ENCODE results near the gene MTFR1L.
"Not testable (repeated sequence)": the region's sequence is repeated elsewhere in the genome, so short reads cannot be mapped to it uniquely, and the experiment has no call there.

The MTFR1L gene

DNA sequence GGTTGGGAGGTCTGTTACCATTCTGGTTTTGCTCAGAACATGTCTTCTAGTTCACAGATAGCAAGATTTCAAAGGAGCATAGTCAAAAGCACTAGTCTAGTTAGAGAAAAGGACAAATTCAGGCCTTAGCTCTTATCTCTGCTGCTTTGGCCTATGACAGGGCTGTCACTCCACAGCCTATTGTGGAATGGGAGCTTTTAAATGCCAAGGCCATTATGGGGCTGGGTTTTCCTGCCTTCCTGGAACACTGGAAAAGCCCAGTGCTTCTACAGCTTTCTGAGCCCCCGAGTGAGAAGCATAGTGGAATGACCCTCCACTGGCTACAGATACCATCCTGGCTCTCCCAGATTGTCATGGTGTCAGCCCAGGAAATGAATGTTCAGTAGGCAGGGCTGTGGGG lies 9.3 kb downstream of the MTFR1L start:
- DNase-seq = no peak

- no peak for DNase-seq
These were observed 11.9 kb downstream of the MTFR1L start for GRCh38 chr1:25831569-25832196.

- no peak for DNase-seq
These were observed 12.7 kb downstream of the MTFR1L start for GRCh38 chr1:25832336-25833037.

DNA sequence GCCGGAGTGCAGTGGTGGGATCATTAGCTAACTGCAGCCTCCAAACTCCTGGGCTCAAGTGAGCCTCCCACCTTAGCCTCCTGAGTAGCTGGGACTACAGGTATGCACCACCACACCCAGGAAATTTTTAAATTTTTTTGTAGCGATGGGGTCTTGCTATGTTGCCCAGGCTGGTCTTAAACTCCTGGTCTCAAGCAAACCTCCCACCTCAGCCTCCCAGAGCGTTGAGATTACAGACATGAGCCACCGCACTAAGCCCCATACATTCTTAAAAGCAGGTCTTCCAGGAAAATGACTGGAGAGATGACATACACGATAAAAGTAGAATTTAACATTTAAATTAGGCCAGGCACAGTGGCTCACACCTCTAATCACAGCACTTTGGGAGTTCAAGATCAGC lies 13.4 kb downstream of the MTFR1L start:
- DNase-seq = no peak

- DNase-seq = no peak
These were observed 15.1 kb downstream of the MTFR1L start for GRCh38 chr1:25834894-25835293.

DNA sequence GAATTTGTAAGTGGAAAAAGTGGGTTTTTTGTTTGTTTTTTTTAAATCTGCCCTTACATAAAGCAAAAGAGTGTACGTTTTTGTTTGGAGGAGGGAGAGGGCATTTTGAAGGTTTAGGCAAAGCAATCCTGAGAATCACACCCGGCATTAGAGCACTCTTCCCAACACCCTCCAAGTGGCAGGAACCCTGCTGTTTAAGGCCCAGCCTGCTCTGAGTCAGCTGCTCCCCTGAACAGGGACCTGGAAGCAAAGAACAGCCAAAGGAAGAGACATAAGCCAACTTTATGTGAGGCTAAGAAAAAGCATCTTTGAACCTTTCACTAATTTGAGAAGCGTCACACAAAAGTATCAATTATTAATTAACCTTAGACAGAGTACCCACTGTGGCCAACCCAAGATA lies 16.9 kb downstream of the MTFR1L start:
- no peak for DNase-seq

DNA sequence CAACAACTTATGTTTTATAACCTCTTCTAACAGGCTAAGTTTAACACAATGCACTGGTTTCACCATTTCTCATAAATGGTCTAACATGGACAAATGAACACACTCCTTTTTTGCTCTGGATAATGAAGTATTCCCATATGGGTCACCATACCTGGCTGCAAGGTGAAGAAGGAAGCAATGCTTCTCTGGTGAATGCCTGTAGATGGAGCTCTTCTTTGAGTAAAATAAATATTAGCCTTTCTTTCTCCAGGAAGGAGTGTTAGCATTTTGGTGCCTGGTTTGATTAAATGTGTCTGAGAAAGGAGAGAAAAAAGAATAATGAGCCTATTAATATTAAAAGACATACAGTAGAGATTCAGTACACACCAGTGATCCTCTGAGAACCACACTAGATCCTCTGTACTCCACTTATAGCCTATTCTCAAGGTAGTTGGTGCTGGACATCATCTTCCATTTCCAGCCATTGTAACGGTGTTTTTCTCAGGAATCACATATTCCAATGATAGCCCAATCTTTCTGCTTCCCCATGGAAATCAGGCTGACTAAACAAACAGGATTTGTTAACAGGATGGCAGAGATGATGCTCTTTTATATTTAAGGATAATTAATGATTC lies 17.6 kb downstream of the MTFR1L start:
- no peak for DNase-seq

- not testable (repeated sequence) for DNase-seq
These were observed 20.1 kb downstream of the MTFR1L start for GRCh38 chr1:25839808-25840207.

DNA sequence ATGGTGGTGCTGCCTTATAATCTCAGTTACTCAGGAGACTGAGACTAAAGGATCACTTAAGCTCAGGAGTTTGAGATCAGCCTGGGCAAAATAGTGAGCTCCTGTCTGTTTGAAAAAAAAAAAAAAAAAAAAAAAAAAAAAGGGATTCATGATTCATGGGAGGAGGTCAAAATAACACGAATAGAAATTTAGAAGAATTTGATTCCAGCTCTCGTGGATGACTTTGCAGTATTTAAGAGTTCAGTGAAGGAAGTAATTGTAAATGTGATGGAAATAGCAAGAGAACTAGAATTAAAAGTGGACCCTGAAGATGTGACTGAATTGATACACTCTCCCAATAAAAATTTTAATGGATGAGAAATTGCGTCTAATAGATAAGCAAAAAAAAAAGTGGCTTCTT lies 23.7 kb downstream of the MTFR1L start:
- no peak for DNase-seq

DNA sequence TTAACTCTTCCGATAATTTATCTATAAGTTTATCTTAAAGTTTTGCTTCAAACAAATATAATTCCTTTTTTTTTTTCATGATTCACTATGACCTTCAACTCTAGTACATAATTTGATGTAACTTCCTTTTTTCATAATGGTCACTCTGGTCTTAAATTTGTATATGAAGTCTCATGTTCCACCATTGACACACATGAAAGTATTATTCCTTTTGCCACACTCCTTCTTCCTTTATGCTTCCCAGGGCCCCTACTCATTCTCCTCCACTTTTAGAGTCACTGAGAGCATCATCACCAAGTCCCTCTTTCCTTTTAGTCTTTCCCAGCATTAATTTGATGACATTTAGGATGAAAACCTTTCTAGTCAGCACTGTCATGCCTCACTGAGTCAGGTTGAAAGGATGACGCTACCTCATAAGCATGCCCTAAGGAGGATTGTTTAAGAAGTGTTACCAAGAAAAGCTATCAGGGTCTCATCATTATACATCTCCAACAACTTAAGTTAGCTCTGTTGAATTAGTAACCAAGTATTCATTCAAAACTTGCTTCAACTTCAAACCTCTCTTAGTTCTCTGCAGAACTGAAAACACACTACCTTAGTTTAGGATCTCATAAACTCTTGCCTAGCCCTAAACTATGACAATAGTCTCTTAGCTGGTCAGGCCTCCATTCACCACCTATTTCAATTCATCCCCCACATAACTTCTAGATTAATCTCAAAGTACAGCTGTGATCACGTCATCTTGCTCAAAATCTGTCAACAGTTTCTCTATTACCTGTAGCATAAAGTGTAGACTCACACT lies 25.0 kb downstream of the MTFR1L start:
- DNase-seq = no peak

DNA sequence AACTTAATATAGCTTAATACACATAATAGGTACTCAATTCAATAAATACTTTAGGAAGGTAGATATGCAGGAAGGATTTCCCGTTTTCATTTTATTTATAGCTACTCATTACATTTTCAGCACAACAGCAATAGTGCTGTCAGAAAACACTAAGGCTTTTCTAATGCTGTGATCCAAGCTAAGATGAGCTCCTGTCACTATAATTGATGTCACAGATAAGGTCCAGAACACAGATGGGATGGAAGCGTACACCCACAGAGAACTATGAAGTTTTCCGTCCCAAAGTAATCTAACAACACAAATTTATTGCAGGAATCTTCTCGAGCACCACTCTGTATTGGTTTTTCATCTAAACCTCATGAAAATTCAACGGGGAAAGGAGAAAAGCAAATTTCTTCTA lies 25.9 kb downstream of the MTFR1L start:
- DNase-seq = no peak

DNA sequence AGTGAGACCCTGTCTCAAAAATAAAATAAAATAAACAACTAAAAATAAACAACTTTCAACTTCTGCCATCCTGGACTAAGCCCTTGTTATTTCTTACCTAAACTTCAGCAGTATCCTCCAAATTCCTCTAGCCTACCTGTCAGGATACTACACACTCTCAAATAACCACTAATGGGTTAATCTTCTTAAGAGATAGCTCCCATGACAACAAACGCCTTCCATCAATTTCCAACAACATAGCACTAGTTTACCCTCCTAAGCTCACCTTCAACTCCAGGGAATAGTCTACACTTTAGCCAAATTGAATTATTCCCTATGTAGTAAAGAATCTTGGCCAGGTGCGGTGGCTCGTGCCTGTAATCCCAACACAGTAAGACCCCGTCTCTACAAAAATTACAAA lies 28.2 kb downstream of the MTFR1L start:
- DNase-seq = no peak

GRCh38 chr1:25848531-25848930 lies 28.8 kb downstream of the MTFR1L start:
- no peak for DNase-seq

GRCh38 chr1:25854554-25854953 lies 34.8 kb downstream of the MTFR1L start:
- DNase-seq = peak; percentile 78

DNA sequence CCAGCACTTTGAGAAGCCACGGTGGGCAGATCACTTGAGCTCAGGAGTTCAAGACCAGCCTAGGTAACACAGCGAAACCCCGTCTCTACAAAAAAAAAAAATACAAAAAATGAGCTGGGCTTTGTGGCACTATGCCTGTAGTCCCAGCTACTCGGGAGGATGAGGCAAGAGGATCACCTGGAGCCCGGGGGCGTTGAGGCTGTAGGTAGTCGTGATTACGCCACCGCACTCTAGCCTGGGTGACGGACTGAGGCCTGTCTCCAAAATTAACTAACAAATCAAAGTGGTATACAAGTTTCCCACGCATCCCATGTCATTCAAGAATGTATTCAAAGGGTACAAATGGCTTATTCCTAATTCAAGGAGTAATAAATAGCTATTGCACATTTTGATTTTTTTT lies 37.1 kb downstream of the MTFR1L start:
- DNase-seq = no peak

DNA sequence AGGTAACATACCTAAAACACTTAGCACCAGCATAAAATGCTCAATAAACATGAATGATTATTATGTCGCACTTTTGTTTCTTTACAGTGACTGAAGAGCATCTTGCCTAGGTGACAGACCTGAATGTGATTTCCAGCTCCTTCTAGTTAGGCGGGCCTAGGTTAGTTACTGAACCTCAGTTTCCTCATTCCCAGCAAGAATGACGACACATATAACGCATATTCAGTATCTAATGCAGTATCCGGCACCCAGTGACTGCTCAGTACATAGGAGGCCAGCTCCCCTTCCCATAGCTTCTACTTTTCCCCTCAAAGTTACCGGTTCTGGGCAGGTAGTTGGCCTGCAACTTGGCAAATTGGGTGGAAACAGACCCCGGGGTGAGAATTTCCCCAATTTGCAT lies 38.7 kb downstream of the MTFR1L start:
- DNase-seq = no peak

DNA sequence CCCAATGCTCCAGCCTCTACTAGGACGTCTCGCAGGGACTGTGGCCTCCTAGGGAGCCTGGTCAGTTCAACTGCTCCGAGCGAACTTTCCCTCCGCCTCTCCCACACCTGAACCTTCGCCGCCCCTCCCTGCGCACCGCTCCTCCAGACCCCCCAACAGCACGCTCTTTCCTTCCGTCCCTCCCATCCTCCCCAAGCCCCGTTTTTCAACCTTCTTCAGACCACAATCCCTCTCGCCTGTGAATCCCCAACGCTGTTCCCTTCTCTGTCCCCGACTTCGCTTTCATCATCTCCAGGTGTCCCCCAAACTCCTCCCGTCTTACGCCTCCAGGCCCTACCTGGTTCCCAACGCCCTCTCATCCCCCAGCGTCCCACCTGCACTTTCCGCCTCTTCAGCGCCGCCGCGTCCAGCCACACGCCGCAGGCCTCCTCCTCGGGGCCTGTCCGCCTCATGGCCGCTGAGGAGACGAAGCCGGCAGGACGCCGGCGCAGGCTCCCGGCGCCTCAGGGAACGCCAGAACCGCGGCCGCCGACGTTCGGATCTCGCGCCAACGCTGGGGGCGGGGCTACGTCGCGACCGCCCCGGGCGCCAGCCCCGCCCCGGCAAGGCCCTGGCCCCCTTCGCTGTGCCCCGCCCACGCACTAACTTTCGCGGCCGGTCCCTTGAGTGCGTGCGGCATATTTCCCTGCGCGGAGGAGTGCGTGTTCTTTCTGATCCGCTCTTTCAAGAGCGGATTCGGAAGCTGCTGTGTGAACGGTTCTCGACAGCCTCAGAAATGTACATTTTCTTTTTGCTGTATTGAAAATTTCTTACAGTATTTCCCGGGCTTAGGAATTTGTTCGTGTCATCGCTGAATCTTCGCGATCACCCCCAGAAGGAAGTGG lies 39.4 kb downstream of the MTFR1L start, which contains the start of gene AUNIP:
Gene AUNIP, minus strand, starts transcription at position 552 of the 884 bp plus-strand sequence. Its CDS starts 100 bp downstream, at position 452.
- peak; percentile 58 for DNase-seq

GRCh38 chr1:25861316-25862286 lies 41.8 kb downstream of the MTFR1L start:
- no peak for DNase-seq

- no peak for DNase-seq
These were observed 43.2 kb downstream of the MTFR1L start for GRCh38 chr1:25862785-25863485.

DNA sequence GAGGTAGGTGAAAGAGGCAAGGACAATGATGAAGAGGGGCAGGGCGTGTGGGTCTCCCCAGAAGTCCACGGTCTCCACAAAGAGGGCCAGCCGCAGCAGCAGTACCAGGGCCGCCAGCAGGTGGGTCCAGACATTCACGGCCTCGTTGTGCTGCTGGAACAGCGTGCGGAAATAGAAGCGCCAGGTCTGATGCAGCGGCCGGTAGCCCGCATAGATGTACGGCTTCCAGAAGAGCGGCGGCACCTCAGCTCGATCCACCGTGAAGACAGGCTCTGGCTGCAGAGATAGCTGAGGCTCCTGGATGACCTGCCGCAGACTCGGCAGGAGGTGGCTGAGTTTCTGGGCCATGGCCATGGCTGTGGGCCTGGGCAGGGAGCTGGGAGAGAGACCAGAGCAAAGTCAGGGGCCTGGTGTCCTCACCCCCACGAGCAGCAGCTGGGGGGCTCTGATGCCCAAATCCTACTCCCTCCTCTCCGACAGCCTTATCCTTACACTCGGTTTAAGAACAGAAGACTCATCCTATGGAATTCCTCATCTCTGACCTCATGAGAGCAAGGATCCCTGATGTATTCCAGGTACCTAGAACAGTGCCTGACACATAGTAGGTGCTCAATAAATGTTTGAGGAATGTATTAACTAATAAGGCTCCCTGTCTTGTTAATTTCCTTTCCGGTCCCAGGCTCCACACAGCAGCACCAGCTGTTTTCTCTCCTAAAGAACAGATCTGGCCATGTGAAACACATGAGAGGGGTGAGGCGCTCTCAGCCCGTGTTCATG lies 43.9 kb downstream of the MTFR1L start:
- DNase-seq = no peak

Measured in DMS79 (cell line).